H1 (cell line): ENCODE measurements around the gene ODF2L. TPM values are rescaled to one million over a fixed set of nuclear protein-coding genes. Genes with fewer than 3 reads are reported as not detected.

ENCODE experiments used
- CTCF ChIA-PET: fragments of 300-600 bp; sonication (Branson Sonifier 250); formaldehyde crosslinking; loops from one replicate; lab custom pipeline; 2021; ENCODE audit not compliant: partially characterized antibody; lab: Charles Lee
- POLR2A ChIA-PET: fragments of 300-600 bp; sonication (Branson Sonifier 250); formaldehyde crosslinking; loops from one replicate; lab custom pipeline; 2021; ENCODE audit warnings: inconsistent platforms; ENCODE audit not compliant: partially characterized antibody; lab: Charles Lee
- DNase-seq, 2 experiments: peaks; one replicate each; pipeline versions ENCODE4 v3.0.0 to v3.0.0-alpha.2; 2010 to 2022; ENCODE audit warnings: low spot score in 2 of 2, low read depth in 1 of 2, mixed read lengths in 1 of 2
- FAIRE-seq: peaks from 2 replicates; lab custom pipeline; 2011; peaks lifted over from hg19 to GRCh38; lab: Jason Lieb, UNC
- H2AFZ ChIP-seq: 2 replicates; pipeline ENCODE4 v1.8.1; 2012; ENCODE audit warnings: low read length, inconsistent platforms
- H2AK5ac ChIP-seq: 2 replicates; pipeline ENCODE4 v1.6.1; 2013; ENCODE audit warnings: low read depth, low read length
- H2BK120ac ChIP-seq: replicated peaks from 2 replicates; pipeline ENCODE3; 2013; ENCODE audit warnings: low read depth, low read length, inconsistent platforms
- H2BK12ac ChIP-seq: 2 replicates; pipeline ENCODE4 v1.6.1; 2013; ENCODE audit warnings: low read depth, low read length
- H2BK15ac ChIP-seq: 2 replicates; pipeline ENCODE4 v1.6.1; 2013; ENCODE audit warnings: low read length
- H2BK20ac ChIP-seq: 2 replicates; pipeline ENCODE4 v1.6.1; 2013; ENCODE audit warnings: low read length
- H2BK5ac ChIP-seq: 2 replicates; pipeline ENCODE4 v1.6.1; 2013; ENCODE audit warnings: low read depth, low read length
- H3K14ac ChIP-seq: 2 replicates; pipeline ENCODE4 v1.6.1; 2013; ENCODE audit warnings: inconsistent platforms; ENCODE audit not compliant: insufficient read length
- H3K18ac ChIP-seq: 2 replicates; pipeline ENCODE4 v1.6.1; 2013; ENCODE audit warnings: low read length; ENCODE audit errors: extremely low read depth
- H3K23ac ChIP-seq: 2 replicates; pipeline ENCODE4 v1.6.1; 2013; ENCODE audit warnings: inconsistent platforms; ENCODE audit not compliant: insufficient read length
- H3K23me2 ChIP-seq: 2 replicates; pipeline ENCODE4 v1.6.1; 2013; ENCODE audit warnings: low read depth, low read length
- H3K27ac ChIP-seq: 2 replicates; pipeline ENCODE4 v1.6.1; 2011; ENCODE audit warnings: low read depth, low read length, inconsistent platforms
- H3K27me3 ChIP-seq, 4 experiments: replicated peaks in 1 of 4; 1 replicate in 1 of 4; 2 replicates in 3 of 4; pipeline versions ENCODE4 v1.6.1 to v1.8.1; 2011 to 2013; ENCODE audit warnings: low read length in 3 of 4, mild to moderate bottlenecking in 3 of 4, inconsistent platforms in 2 of 4, mixed read lengths in 2 of 4, moderate library complexity in 1 of 4; ENCODE audit not compliant: control insufficient read depth in 3 of 4, insufficient read depth in 3 of 4; ENCODE audit errors: extremely low read depth in 1 of 4
- H3K36me3 ChIP-seq, 4 experiments: 2 replicates each; pipeline versions ENCODE4 v1.6.1 to v1.8.1; 2011 to 2013; ENCODE audit warnings: mild to moderate bottlenecking in 4 of 4, low read length in 3 of 4, moderate library complexity in 2 of 4, control low read depth in 1 of 4, inconsistent platforms in 1 of 4; ENCODE audit not compliant: insufficient read depth in 4 of 4, control insufficient read depth in 2 of 4
- H3K4ac ChIP-seq: replicated peaks from 2 replicates; pipeline ENCODE3; 2013; ENCODE audit warnings: low read length, low read depth, mixed read lengths, inconsistent platforms; ENCODE audit not compliant: insufficient read length
- H3K4me1 ChIP-seq, 4 experiments: replicated peaks in 1 of 4; 1 replicate in 1 of 4; 2 replicates in 3 of 4; pipeline versions ENCODE4 v1.6.1 to v1.8.1; 2011 to 2013; ENCODE audit warnings: low read length in 3 of 4, inconsistent platforms in 2 of 4, mixed read lengths in 1 of 4; ENCODE audit not compliant: insufficient read depth in 4 of 4, control insufficient read depth in 3 of 4
- H3K4me2 ChIP-seq, 2 experiments: 2 replicates each; pipeline versions ENCODE4 v1.6.1 to v1.8.1; 2011 to 2013; ENCODE audit warnings: low read depth in 2 of 2, low read length in 2 of 2, control low read depth in 1 of 2, inconsistent platforms in 1 of 2, mild to moderate bottlenecking in 1 of 2; ENCODE audit not compliant: insufficient read depth in 1 of 2
- H3K4me3 ChIP-seq, 4 experiments: fragments of 200-600, 300-600 bp in 1 of 4; sonication (generic), shearing (Covaris generic), sonication (Bioruptor Twin) in 1 of 4; 2 replicates each; pipeline versions ENCODE4 v1.5.1 to v1.8.1; 2011 to 2016; ENCODE audit warnings: low read length in 4 of 4, low read depth in 3 of 4, control low read depth in 2 of 4, inconsistent platforms in 2 of 4, mild to moderate bottlenecking in 2 of 4, mixed read lengths in 1 of 4, moderate library complexity in 1 of 4; ENCODE audit not compliant: insufficient read depth in 2 of 4; ENCODE audit errors: extremely low read depth in 1 of 4
- H3K56ac ChIP-seq: replicated peaks from 2 replicates; pipeline ENCODE3; 2013; ENCODE audit warnings: low read depth, mild to moderate bottlenecking, mixed read lengths, low read length, inconsistent platforms; ENCODE audit not compliant: insufficient read length
- H3K79me1 ChIP-seq: 2 replicates; pipeline ENCODE4 v1.6.1; 2013; ENCODE audit warnings: low read depth, low read length, control low read depth
- H3K79me2 ChIP-seq, 2 experiments: 2 replicates each; pipeline versions ENCODE4 v1.6.1 to v1.8.1; 2012 to 2013; ENCODE audit warnings: low read length in 2 of 2, mild to moderate bottlenecking in 2 of 2, inconsistent platforms in 1 of 2; ENCODE audit not compliant: insufficient read depth in 2 of 2, control insufficient read depth in 1 of 2
- H3K9ac ChIP-seq, 4 experiments: replicated peaks in 1 of 4; 1 replicate in 1 of 4; 2 replicates in 3 of 4; pipeline versions ENCODE4 v1.6.1 to v1.8.1; 2011 to 2013; ENCODE audit warnings: low read depth in 3 of 4, low read length in 3 of 4, control low read depth in 2 of 4, mild to moderate bottlenecking in 2 of 4, moderate library complexity in 2 of 4, inconsistent platforms in 1 of 4; ENCODE audit errors: extremely low read depth in 1 of 4
- H3K9me3 ChIP-seq, 2 experiments: 2 replicates each; pipeline versions ENCODE4 v1.6.1 to v1.8.1; 2012 to 2013; ENCODE audit warnings: mild to moderate bottlenecking in 2 of 2, moderate library complexity in 2 of 2, control low read depth in 1 of 2, inconsistent platforms in 1 of 2, low read depth in 1 of 2, low read length in 1 of 2, mixed read lengths in 1 of 2; ENCODE audit not compliant: insufficient read depth in 2 of 2
- H4K20me1 ChIP-seq, 2 experiments: replicated peaks in 1 of 2; 2 replicates each; pipeline versions ENCODE3 to v1.8.1; 2011 to 2013; ENCODE audit warnings: inconsistent platforms in 2 of 2, low read length in 2 of 2, mild to moderate bottlenecking in 1 of 2; ENCODE audit not compliant: insufficient read depth in 2 of 2, control insufficient read depth in 1 of 2
- H4K5ac ChIP-seq: 2 replicates; pipeline ENCODE4 v1.6.1; 2013; ENCODE audit warnings: low read length, low read depth, mixed read lengths, inconsistent platforms; ENCODE audit not compliant: insufficient read length
- H4K8ac ChIP-seq: 2 replicates; pipeline ENCODE4 v1.8.0; 2013; ENCODE audit warnings: mild to moderate bottlenecking, moderate library complexity, low read length, inconsistent platforms; ENCODE audit not compliant: insufficient read depth; ENCODE audit errors: extremely low read depth
- H4K91ac ChIP-seq: replicated peaks from 2 replicates; pipeline ENCODE3; 2013; ENCODE audit warnings: low read length, mixed read lengths, inconsistent platforms; ENCODE audit not compliant: insufficient read length
- RAD21 ChIP-seq, 2 experiments: IDR thresholded peaks in 1 of 2; conservative IDR thresholded peaks in 1 of 2; 2 replicates each; pipeline ENCODE4 v1.6.1; 2011; ENCODE audit warnings: low read depth in 2 of 2, low read length in 2 of 2, improper control_type of control experiment in 1 of 2, inconsistent platforms in 1 of 2, mild to moderate bottlenecking in 1 of 2, moderate library complexity in 1 of 2
- SRF ChIP-seq: IDR thresholded peaks from 2 replicates; pipeline ENCODE4 v1.6.1; 2011; ENCODE audit warnings: mild to moderate bottlenecking, low read depth, low read length, moderate library complexity
- WGBS, 2 experiments: shearing (Covaris generic) in 1 of 2; methylation state at CpG; one replicate each; pipeline versions ENCODE4 v1.1.6 to v1.1.7; 2013 to 2015; ENCODE audit warnings: low lambda C conversion rate in 2 of 2, mixed read lengths in 2 of 2, inconsistent platforms in 1 of 2, low coverage in 1 of 2, missing lambda C conversion rate in 1 of 2; ENCODE audit not compliant: insufficient replicate concordance in 2 of 2, insufficient coverage in 1 of 2, insufficient read length in 1 of 2; ENCODE audit errors: extremely low coverage in 1 of 2, missing lambda C conversion rate in 1 of 2; 5-methylcytosine and 5-hydroxymethylcytosine counted together
- polyA plus RNA-seq, 7 experiments: library from polyadenylated mRNA; depleted of rRNA in 3 of 7; stranded (reverse) in 5 of 7; unstranded in 2 of 7; fragments of >200 nt in 5 of 7; fragments of 200-250 nt in 2 of 7; gene quantifications; 1 replicate in 5 of 7; 2 replicates in 1 of 7; 4 replicates in 1 of 7; pipeline versions ENCODE4 v1.2.1 to v1.2.3, GENCODE V29; 2011 to 2013; ENCODE audit warnings: missing spikeins in 2 of 7, mixed read lengths in 2 of 7
- total RNA-seq: library from RNA; stranded (reverse); fragmentation: NEBNext Ultra II Directional; extraction: Animal tissue kit (Norgen Biotek cat#: 25700); gene quantifications from 2 replicates; pipeline ENCODE4 v1.2.1, GENCODE V29; 2021
- TF ChIP-seq, protein P1 (sequence below), 3 experiments: IDR thresholded peaks; 1 replicate in 2 of 3; 2 replicates in 1 of 3; pipeline versions ENCODE4 v1.5.1 to v1.6.1; 2011; ENCODE audit warnings: low read length in 3 of 3, mild to moderate bottlenecking in 3 of 3, inconsistent platforms in 2 of 3, low read depth in 1 of 3, moderate library complexity in 1 of 3; ENCODE audit not compliant: insufficient read depth in 1 of 3; ENCODE audit errors: control extremely low read depth in 1 of 3

Gene ODF2L
- total and polyA plus RNA-seq, 2 of the 8 experiments (the other 6 are each of a cell fraction or from before 2014, with no cell fraction given): 3.2 to 27.1 TPM

- H3K4me2 ChIP-seq: no peak overlapping the region
- no peak overlapping the region for H2BK20ac ChIP-seq
- TF ChIP-seq, protein P1, sequence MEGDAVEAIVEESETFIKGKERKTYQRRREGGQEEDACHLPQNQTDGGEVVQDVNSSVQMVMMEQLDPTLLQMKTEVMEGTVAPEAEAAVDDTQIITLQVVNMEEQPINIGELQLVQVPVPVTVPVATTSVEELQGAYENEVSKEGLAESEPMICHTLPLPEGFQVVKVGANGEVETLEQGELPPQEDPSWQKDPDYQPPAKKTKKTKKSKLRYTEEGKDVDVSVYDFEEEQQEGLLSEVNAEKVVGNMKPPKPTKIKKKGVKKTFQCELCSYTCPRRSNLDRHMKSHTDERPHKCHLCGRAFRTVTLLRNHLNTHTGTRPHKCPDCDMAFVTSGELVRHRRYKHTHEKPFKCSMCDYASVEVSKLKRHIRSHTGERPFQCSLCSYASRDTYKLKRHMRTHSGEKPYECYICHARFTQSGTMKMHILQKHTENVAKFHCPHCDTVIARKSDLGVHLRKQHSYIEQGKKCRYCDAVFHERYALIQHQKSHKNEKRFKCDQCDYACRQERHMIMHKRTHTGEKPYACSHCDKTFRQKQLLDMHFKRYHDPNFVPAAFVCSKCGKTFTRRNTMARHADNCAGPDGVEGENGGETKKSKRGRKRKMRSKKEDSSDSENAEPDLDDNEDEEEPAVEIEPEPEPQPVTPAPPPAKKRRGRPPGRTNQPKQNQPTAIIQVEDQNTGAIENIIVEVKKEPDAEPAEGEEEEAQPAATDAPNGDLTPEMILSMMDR (IDR thresholded peaks at IDR 0.05; ENCODE audit: control extremely low read depth in 1 of 3, insufficient read depth in 1 of 3, low read depth in 1 of 3, low read length in 3 of 3): peak in 2 of 3 experiments; percentile 5 to 7; a peak in 2 of 4 replicates
- TF ChIP-seq SRF (no peak), RAD21 (IDR thresholded peaks at IDR 0.05 in 1 of 2, conservative IDR thresholded peaks at IDR 0.05 in 1 of 2; ENCODE audit: low read depth in 2 of 2, low read length in 2 of 2) (peak; percentile 48 to 49)
- H4K20me1 ChIP-seq: no peaks in the 10 kb centered on the region
- POLR2A ChIA-PET: no interaction called here
- no peak overlapping the region for H3K27ac ChIP-seq
- CTCF ChIA-PET: interaction anchor here (0.5 to 1.3 kb wide), 6 partner anchors 12 to 461 kb away, joined by 3 to 5 read pairs (median 4); no protein-coding TSS in a partner anchor
- no peak overlapping the region for H3K18ac ChIP-seq
- no peak overlapping the region for H2BK15ac ChIP-seq
- peaks cover 0 to 20% (median 3%) of the 10 kb centered on the region in 4 experiments; a peak in 3 of 8 replicates for H3K36me3 ChIP-seq
- H2AK5ac ChIP-seq: no peak overlapping the region
- no peaks in the 10 kb centered on the region for H3K79me2 ChIP-seq
- no peak overlapping the region for H2BK5ac ChIP-seq
- no peak overlapping the region for H4K8ac ChIP-seq
- H3K23ac ChIP-seq: no peak overlapping the region
- H4K91ac ChIP-seq: no peak overlapping the region
- DNase-seq (no peak), FAIRE-seq (no peak)
- WGBS, 2 experiments: 94% methylated on average over 10 of the region's 10 CpGs; no CpG with 5 or more reads in 1 of the 2 experiments
- no peaks in the 10 kb centered on the region for H3K23me2 ChIP-seq
- H2BK12ac ChIP-seq: no peak overlapping the region
- H4K5ac ChIP-seq: no peak overlapping the region
- H3K4me1 ChIP-seq: no peaks in the 10 kb centered on the region
- H3K56ac ChIP-seq: no peak overlapping the region
- no peak overlapping the region for H2BK120ac ChIP-seq
- H3K14ac ChIP-seq: no peak overlapping the region
- no peaks in the 10 kb centered on the region for H3K79me1 ChIP-seq
- H3K9ac ChIP-seq: no peak overlapping the region; a peak in 1 of 7 replicates
- no peak overlapping the region for H3K4me3 ChIP-seq
- no peak overlapping the region for H2AFZ ChIP-seq
- H3K27me3 ChIP-seq: no peaks in the 10 kb centered on the region
- no peak overlapping the region for H3K4ac ChIP-seq
- no peaks in the 10 kb centered on the region for H3K9me3 ChIP-seq
Observed at GRCh38 chr1:86356247-86356646, 39.9 kb downstream of the ODF2L start.
